Measurements from ENCODE around the gene FNDC4. TPM values are rescaled to one million over a fixed set of nuclear protein-coding genes. Genes with fewer than 3 reads are reported as not detected.

FNDC4 gene
- polyA plus RNA-seq, 1 donor from 2014 or later = 68.2 TPM

DNA sequence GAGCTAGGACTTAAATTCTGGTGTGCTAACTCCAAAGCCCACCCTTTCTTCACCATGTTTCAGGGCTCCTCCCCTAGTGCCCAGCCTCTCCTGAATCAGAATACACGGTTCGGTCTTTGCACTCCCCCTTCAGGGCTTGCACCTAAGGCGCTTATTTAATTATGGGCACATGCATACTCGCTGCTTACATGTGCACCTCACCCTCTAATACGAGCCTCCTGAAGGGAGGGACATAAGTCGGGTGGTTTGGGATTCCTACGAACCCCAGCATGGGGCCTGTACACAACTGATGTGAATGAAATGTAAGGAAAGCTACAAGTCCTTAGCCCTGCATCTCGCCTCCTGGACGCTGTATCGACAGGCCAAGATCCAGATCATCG, 5.9 kb downstream of the FNDC4 start:
- peak overlapping the region; percentile 67 for H3K9ac ChIP-seq (ENCODE audit: low read length)
- H2AFZ ChIP-seq (ENCODE audit: low read depth, low read length) = peak overlapping the region; percentile 52
- H3K27ac ChIP-seq (ENCODE audit: low read length) = peak overlapping the region; percentile 82

DNA sequence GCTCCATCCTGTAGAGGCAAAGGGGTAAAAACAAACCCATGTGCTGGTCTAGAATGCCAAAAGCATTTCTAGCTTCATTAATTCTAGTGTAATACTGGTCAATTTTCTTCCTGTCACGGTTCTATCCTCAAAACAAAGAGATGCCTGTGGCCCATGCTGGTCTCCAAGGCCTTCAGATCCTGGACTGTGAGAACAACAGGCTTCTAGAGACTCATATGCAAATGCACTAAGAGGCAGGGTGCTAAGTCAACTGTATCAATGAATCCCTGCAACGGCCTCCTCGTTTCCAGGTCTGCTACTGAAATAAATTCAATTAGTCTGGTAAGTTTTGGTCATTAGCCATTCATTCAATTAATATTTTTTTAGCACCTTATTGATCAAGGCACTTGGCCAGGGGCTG, 9.5 kb downstream of the FNDC4 start:
- Histone ChIP-seq H3K4me3 (ENCODE audit: low read length) (no peak overlapping the region), H3F3A (ENCODE audit: insufficient read depth, low read length, poor library complexity, severe bottlenecking) (no peaks in the 10 kb centered on the region), H3K4me2 (ENCODE audit: low read length) (no peak overlapping the region), H3K36me3 (ENCODE audit: insufficient read depth, low read length) (no peaks in the 10 kb centered on the region), H4K20me1 (ENCODE audit: insufficient read depth) (no peaks in the 10 kb centered on the region), H3K9ac (ENCODE audit: low read length) (no peak overlapping the region), H3K27ac (ENCODE audit: low read length) (no peak overlapping the region), H2AFZ (ENCODE audit: low read depth, low read length) (no peak overlapping the region), H3K27me3 (ENCODE audit: insufficient read depth, low read depth, low read length) (no peaks in the 10 kb centered on the region), H3K79me2 (replicated peaks; ENCODE audit: insufficient read depth, low read length) (no peaks in the 10 kb centered on the region), H3K9me3 (ENCODE audit: low read length) (no peaks in the 10 kb centered on the region), H3K9me2 (ENCODE audit: insufficient read depth, low read length) (no peaks in the 10 kb centered on the region)
- TF ChIP-seq MXI1 (conservative IDR thresholded peaks at IDR 0.05; ENCODE audit: poor library complexity, severe bottlenecking) (no peak), RAD21 (conservative IDR thresholded peaks at IDR 0.05) (no peak), POLR2AphosphoS5 (IDR thresholded peaks at IDR 0.05) (no peak), EP300 (conservative IDR thresholded peaks at IDR 0.05; ENCODE audit: poor library complexity, severe bottlenecking) (no peak), TAF1 (IDR thresholded peaks at IDR 0.05; ENCODE audit: low read depth) (no peak), SMC3 (conservative IDR thresholded peaks at IDR 0.05; ENCODE audit: poor library complexity) (no peak)
- TF ChIP-seq, protein P1, sequence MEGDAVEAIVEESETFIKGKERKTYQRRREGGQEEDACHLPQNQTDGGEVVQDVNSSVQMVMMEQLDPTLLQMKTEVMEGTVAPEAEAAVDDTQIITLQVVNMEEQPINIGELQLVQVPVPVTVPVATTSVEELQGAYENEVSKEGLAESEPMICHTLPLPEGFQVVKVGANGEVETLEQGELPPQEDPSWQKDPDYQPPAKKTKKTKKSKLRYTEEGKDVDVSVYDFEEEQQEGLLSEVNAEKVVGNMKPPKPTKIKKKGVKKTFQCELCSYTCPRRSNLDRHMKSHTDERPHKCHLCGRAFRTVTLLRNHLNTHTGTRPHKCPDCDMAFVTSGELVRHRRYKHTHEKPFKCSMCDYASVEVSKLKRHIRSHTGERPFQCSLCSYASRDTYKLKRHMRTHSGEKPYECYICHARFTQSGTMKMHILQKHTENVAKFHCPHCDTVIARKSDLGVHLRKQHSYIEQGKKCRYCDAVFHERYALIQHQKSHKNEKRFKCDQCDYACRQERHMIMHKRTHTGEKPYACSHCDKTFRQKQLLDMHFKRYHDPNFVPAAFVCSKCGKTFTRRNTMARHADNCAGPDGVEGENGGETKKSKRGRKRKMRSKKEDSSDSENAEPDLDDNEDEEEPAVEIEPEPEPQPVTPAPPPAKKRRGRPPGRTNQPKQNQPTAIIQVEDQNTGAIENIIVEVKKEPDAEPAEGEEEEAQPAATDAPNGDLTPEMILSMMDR (IDR thresholded peaks at IDR 0.05; ENCODE audit: poor library complexity, severe bottlenecking) = no peak
- TF ChIP-seq, protein P2, sequence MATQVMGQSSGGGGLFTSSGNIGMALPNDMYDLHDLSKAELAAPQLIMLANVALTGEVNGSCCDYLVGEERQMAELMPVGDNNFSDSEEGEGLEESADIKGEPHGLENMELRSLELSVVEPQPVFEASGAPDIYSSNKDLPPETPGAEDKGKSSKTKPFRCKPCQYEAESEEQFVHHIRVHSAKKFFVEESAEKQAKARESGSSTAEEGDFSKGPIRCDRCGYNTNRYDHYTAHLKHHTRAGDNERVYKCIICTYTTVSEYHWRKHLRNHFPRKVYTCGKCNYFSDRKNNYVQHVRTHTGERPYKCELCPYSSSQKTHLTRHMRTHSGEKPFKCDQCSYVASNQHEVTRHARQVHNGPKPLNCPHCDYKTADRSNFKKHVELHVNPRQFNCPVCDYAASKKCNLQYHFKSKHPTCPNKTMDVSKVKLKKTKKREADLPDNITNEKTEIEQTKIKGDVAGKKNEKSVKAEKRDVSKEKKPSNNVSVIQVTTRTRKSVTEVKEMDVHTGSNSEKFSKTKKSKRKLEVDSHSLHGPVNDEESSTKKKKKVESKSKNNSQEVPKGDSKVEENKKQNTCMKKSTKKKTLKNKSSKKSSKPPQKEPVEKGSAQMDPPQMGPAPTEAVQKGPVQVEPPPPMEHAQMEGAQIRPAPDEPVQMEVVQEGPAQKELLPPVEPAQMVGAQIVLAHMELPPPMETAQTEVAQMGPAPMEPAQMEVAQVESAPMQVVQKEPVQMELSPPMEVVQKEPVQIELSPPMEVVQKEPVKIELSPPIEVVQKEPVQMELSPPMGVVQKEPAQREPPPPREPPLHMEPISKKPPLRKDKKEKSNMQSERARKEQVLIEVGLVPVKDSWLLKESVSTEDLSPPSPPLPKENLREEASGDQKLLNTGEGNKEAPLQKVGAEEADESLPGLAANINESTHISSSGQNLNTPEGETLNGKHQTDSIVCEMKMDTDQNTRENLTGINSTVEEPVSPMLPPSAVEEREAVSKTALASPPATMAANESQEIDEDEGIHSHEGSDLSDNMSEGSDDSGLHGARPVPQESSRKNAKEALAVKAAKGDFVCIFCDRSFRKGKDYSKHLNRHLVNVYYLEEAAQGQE (IDR thresholded peaks at IDR 0.05; ENCODE audit: borderline replicate concordance) = no peak

More for the DNA sequence above, 5.9 kb downstream of the FNDC4 start:
- Histone ChIP-seq H3K4me2 (ENCODE audit: low read length) (peak overlapping the region; percentile 72), H3K79me2 (replicated peaks; ENCODE audit: insufficient read depth, low read length) (no peaks in the 10 kb centered on the region), H4K20me1 (ENCODE audit: insufficient read depth) (no peaks in the 10 kb centered on the region), H3K4me3 (ENCODE audit: low read length) (peak overlapping the region; percentile 73), H3F3A (ENCODE audit: insufficient read depth, low read length, poor library complexity, severe bottlenecking) (no peaks in the 10 kb centered on the region), H3K9me2 (ENCODE audit: insufficient read depth, low read length) (no peaks in the 10 kb centered on the region), H3K36me3 (ENCODE audit: insufficient read depth, low read length) (no peaks in the 10 kb centered on the region), H3K9me3 (ENCODE audit: low read length) (no peaks in the 10 kb centered on the region), H3K27me3 (ENCODE audit: insufficient read depth, low read depth, low read length) (no peaks in the 10 kb centered on the region)
- TF ChIP-seq, protein P1 (IDR thresholded peaks at IDR 0.05; ENCODE audit: poor library complexity, severe bottlenecking) = no peak
- TF ChIP-seq EP300 (conservative IDR thresholded peaks at IDR 0.05; ENCODE audit: poor library complexity, severe bottlenecking) = no peak
- no peak for TF ChIP-seq TAF1 (IDR thresholded peaks at IDR 0.05; ENCODE audit: low read depth)
- TF ChIP-seq MXI1 (conservative IDR thresholded peaks at IDR 0.05; ENCODE audit: poor library complexity, severe bottlenecking) = no peak
- TF ChIP-seq SMC3 (conservative IDR thresholded peaks at IDR 0.05; ENCODE audit: poor library complexity) = no peak
- no peak for TF ChIP-seq RAD21 (conservative IDR thresholded peaks at IDR 0.05)
